Adrenal gland (tissue), 5 donors: ENCODE data around the gene AMPD3.

ENCODE experiments used
- POLR2A ChIP-seq, 2 donors: fragments of 450-650 bp; IDR thresholded peaks; one replicate each; pipeline ENCODE4 v1.6.1; 2017; ENCODE audit warnings: antibody characterized with exemption in 2 of 2, mild to moderate bottlenecking in 2 of 2, moderate library complexity in 1 of 2
- TF ChIP-seq, protein P1 (sequence below), 6 experiments: fragments of 450-650 bp in 4 of 6; fragments of 200-600 bp in 2 of 6; sonication (generic) in 1 of 6; IDR thresholded peaks; 1 replicate in 5 of 6; 2 replicates in 1 of 6; pipeline versions ENCODE4 v1.5.1 to v1.8.0; 2016 to 2021; ENCODE audit warnings: antibody characterized with exemption in 6 of 6, mild to moderate bottlenecking in 2 of 6, moderate library complexity in 1 of 6
- donor health status: DM: no; HTN: no; CAD: no.

DNA sequence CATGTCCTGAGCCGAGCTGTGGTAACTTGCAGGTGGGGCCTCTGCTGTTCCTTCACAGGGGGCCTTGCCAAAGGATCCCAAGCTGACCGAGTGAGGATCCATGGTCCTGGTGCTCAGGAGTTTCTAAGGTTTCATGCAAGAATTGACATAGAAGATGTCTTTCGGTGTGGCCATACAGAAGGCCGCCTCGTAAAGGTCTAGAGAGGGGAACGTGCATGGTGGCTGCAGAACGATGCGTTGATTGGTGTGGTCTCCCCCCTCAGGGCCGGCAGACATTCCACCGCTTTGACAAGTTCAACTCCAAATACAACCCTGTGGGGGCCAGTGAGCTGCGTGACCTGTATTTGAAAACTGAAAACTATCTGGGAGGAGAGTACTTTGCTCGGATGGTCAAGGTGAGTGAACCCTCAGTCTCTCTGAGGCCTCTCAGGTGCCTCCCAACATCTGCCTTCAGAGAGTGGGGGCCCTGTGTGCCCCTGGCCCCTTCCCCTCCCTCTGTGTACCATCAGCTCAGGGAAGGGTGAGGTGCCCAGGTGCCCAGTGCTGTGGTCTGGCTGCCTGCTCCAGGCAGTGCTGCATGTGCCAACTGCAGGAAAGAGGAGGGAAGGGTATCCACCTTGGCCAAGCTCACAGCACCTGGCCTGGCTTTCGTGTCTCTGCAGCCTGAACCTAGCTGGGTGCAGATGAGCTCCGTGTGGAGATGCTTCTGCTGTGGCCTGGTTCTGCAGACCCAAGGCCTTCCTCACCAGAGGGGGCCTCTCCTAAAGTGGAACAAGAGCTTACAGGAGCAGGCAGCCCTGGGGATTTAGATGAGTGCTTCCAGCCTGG lies 39.8 kb downstream of the AMPD3 start:
- TF ChIP-seq, protein P1, sequence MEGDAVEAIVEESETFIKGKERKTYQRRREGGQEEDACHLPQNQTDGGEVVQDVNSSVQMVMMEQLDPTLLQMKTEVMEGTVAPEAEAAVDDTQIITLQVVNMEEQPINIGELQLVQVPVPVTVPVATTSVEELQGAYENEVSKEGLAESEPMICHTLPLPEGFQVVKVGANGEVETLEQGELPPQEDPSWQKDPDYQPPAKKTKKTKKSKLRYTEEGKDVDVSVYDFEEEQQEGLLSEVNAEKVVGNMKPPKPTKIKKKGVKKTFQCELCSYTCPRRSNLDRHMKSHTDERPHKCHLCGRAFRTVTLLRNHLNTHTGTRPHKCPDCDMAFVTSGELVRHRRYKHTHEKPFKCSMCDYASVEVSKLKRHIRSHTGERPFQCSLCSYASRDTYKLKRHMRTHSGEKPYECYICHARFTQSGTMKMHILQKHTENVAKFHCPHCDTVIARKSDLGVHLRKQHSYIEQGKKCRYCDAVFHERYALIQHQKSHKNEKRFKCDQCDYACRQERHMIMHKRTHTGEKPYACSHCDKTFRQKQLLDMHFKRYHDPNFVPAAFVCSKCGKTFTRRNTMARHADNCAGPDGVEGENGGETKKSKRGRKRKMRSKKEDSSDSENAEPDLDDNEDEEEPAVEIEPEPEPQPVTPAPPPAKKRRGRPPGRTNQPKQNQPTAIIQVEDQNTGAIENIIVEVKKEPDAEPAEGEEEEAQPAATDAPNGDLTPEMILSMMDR (IDR thresholded peaks at IDR 0.05), result no peak
- no peak for TF ChIP-seq POLR2A (IDR thresholded peaks at IDR 0.05)
